SIG-M5 treated with dmso at 0.1 percent for 504 hours (cell line): ENCODE data around the gene MAP4K4.

Source experiments
- DNase-seq: peaks from one replicate; lab custom pipeline; 2025; ENCODE audit not compliant: unreplicated experiment; lab: John Stamatoyannopoulos, UW

MAP4K4 gene

DNA sequence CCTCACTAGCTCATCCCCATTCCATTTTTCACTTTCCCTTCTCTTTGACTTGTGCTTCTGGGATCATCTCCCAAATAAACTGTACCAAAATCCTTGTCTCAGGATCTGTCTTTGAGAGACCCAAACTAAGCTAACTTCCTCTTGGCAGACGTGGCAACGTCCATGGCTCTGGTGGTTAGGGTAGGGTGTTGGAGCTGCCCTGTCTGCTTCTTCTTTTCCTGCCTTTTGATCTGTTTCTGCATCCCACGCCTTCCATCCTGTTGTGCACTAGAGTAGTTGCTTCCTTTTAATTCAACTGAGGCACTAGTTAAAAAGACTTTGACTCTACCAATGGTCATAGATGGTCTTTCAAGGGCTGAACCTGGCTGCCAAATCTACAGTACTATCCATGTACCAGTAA lies 5.5 kb upstream of the MAP4K4 start:
- DNase-seq = peak; percentile 21

DNA sequence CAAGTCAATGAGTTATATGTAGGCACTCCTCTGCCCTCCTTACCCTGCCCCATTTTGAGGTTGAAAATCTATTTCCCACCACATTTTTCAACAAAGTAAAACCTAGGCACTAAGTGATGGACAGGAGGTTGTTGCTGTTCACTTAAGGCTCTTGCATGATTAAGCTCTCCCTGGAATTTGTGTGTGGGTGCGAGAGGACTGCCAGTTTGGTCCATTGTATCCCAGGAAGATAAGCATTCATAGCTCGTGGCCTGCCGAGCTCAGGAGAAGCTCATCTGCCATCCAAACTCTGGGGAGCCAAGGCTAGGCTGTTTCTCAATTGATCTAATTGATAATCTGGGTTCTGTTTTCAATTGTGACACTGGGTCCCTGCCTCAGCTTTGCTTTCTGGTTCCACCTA lies 4.7 kb upstream of the MAP4K4 start:
- DNase-seq = no peak

GRCh38 chr2:101693991-101694588 lies 3.4 kb upstream of the MAP4K4 start:
- no peak for DNase-seq

- DNase-seq = no peak
Measured at GRCh38 chr2:101696272-101697123, 1.0 kb upstream of the MAP4K4 start.

DNA sequence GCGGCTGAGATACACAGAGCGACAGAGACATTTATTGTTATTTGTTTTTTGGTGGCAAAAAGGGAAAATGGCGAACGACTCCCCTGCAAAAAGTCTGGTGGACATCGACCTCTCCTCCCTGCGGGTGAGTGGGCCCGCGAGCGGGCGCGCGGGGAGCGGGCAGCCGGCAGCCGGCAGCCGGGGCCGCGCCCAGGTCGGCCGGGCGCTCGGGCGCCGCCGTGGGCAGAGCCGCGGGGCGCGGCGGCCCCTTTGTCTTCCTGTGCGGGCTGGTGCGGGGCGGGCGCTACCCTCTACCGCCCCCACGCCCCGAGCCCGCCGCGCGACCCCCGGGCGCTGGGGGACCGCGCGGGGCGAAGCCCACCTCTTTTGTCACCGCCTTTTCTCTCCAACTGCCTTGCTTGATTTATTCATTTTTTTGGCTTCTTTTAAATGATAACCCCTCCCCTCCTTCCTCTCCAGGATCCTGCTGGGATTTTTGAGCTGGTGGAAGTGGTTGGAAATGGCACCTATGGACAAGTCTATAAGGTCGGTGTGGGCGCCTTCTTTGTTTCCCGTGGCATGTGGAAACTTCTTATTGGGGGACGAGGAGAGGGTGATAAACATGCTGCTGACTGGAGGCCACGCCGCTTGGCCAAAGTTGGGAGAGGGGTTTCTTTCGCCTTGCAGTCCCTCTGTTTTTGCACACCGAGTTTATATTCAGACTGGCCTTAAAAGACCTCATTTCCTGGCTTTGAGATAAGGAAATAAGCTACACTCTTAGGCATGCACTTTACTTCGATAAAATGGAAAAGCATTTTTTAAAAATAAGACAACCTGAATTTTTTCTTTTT lies 722 bp downstream of the MAP4K4 start:
- peak; percentile 21 for DNase-seq

DNA sequence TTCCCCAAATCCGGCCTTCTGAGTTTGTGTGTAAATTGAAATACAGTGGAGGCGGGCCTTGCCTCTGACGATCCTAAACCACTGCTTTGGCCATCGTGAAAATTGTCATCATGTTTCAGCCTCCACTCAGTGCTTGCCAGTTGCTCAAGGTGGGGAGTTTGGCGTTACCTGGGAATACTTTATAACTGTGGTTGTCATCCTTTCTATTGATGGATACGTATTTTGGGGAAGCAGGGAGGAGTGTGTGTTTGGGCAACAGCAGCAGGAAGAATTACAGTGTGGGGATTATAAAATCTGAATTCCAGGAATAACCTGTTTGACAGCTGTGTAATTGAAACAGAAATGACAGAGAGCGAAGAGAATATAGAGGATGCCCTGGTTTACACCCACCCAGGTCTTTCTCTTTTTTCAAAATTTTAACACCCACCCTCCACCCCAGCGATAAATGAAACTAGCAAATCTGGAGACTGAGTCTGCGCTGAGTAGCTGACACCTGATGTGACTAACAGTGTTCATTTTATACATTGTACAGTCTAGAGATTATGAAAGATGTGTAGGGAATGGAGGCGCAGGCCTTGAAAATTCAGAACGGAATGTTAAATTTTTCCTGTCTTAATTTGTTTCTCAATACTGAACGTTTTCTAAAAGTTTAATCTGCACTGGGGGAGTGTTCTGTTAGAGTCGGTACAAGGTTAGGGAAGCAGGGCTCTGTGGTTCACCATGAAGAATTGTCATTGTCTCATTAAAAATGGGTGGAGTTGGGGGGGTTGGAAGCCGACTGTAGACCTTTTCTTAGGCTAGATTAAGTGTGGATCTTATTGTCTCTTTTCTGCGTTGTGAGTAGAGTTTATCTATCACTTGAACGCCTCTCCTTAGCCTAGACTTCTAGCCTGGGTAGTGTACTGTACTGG lies 1.6 kb downstream of the MAP4K4 start:
- peak; percentile 34 for DNase-seq

DNA sequence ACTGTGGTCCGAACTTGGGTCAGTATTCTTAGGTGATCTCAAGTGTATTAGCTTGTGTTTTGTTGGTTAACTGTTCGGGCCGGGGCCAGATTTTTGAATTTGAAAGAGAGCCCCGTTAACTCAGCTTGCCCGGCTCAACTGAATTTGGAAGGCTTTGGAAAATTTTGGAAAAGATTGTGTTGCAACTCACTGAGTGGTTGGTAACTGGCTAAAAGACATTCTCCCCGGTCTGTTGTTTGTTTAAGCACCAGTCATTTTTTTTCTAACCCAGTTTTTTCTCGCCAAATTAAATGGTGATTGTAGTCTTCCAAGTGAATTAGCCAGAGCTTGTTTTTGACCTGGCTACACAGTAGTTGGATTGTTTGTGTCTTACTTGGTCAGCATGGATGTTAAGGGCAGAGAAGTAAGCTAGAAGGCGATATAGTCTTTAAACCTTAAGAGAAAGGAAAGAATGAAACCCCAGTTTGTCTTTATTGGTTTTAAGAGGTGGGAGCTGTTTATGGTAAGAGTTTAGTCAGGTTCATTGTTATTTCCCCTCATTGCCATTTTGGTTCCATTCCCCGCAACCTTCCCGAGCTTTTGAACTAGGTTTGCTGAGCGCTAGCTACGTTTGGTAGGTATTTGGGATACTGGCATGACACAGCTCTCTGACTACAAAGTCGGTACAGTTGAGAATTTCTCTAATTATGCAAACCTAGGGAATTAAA lies 2.4 kb downstream of the MAP4K4 start:
- no peak for DNase-seq

DNA sequence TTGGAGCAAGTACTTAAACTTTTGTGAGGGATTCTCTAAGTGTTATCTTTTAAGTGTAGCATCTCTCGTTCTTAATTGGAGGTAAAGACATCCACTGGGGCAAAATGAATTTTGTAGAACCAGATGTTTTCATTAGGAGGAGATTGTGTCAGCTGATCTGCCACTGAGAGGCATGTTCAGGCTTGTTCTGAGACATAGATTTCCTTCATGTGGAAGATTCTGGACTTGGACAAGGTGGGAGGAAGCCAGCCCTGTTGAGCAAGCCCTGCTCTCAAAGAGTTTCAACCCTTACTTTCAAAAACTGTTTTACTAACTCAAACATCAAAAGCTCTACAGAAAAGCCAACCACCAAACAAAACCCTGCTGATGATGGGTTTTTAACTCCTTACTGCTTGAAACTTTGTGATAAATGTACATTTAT lies 6.5 kb downstream of the MAP4K4 start:
- DNase-seq = peak; percentile 53

DNA sequence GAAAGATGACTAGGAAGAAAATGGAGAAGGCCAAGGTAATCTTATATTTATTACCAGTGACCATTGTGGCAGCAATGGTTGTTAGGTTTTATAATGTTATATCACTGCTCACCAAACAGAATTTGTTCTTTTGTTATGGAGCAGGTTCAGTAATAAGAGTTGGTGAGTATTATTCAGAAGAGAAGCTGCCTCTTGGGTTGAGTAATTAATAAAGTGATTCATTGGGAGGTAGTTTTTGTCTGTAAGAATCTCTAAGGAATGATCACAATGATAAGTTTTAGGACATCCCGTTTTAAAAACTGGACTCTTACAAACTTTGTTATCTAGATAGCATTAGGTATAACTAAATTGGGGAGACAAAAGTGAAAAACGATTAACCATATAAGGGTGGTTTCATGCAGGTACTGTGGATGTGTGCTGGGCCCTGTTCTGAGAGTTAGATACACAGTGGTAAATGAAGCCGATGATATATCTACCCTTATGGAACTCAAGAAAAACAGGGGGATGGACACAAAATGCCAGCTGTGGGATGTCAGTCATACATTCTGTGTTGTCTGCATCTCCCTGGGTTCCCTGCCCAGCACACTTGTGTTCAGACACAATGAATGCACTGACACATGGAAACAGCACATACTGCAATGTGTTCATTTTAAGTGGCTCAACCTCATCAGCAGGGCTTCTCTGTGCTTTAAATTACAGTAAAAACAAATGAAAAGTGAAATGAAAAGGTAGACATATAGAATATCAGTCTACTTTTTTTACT lies 7.5 kb downstream of the MAP4K4 start:
- DNase-seq = no peak

DNA sequence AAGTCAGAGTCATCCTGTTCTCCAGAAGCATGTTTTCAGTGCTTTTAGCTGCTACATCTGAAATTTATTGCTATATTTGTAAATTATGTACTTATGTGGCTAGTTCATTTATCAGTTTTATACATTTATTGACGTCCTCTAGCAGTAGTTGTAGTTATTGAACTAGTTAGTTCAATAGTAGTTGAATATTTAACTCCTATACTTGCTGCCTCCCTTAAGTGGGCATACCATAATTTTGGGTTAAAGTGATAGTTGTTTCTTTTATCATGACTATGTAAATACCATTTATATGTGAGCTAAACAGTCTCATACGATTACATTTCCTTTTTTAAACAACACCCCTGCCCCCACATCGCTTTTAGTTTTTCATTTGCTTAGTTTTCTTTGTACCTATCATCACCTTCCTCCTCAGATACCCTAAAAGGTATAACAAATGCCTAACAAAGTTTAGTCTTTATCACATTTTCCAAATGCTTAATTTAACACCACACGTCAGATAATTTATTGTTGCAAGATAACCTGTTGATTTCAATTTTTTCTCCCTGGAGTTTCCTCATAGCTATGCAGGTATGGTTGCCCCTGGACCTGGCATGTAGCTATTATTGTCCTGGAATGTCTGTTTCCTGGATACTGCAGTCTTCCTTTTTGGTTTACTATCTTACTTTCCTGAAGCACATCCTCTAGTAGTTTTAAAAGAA lies 8.8 kb downstream of the MAP4K4 start:
- no peak for DNase-seq

- no peak for DNase-seq
Measured at GRCh38 chr2:101706819-101707177, 9.3 kb downstream of the MAP4K4 start.

DNA sequence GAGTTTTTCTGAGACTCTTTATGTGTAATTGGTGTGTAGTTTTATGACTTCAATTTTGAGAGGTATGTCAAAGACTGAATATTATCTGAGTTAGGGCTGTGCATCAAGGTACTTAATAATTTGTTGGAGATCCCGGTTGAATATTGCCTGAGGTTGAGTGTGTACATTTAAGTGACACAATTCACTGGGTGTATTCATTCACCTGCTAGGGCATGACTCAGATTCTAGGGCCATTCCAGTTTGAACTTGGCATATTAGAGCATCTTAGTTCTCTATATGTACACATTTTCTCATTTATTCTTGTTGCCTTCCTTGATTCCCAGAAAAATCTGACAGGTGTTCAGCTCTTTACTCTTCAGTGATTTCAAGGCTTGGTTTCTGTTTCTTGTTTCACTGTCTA lies 12.5 kb downstream of the MAP4K4 start:
- DNase-seq = no peak

- DNase-seq = peak; percentile 12
Measured at GRCh38 chr2:101710471-101711318, 13.2 kb downstream of the MAP4K4 start.

DNA sequence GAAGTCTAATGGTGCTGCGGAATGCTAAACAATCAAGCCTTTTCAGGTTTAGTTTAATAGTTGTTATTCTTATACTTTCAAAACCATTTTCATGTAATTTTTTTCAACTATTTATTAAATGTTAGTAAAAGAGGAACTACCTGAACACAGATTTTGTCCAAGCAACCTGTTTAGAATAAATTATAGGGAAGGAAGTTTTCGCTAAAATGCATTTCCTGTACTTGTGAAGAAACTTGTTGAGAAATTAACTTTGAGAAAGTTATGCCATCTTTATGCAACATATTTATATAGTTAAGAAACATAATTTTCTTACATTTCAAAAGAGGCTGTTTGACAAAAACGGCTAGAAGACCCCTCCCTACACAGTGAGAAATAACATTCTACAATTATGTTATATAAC lies 16.6 kb downstream of the MAP4K4 start:
- peak; percentile 47 for DNase-seq

- no peak for DNase-seq
Measured at GRCh38 chr2:101717071-101717845, 19.8 kb downstream of the MAP4K4 start.

DNA sequence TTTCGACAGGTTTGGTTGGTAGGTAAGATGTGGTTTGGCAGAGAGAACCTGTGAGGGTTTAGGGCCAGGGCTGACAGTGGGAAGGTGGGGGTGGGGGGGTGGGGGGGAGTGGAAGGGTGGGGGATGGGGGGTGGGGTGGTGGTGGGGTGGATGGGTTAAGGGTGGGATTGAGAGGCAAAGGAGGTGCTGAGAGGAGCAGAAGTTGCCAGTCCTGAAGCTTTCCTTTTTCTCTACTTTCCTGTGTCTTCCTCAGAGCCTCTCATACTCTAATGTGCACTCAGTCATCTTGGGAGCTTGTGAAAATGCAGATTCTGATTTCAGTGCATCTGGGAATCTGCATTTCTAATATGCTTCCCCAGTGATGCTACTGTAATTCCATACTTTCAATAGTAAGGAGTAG lies 21.0 kb downstream of the MAP4K4 start:
- no peak for DNase-seq

DNA sequence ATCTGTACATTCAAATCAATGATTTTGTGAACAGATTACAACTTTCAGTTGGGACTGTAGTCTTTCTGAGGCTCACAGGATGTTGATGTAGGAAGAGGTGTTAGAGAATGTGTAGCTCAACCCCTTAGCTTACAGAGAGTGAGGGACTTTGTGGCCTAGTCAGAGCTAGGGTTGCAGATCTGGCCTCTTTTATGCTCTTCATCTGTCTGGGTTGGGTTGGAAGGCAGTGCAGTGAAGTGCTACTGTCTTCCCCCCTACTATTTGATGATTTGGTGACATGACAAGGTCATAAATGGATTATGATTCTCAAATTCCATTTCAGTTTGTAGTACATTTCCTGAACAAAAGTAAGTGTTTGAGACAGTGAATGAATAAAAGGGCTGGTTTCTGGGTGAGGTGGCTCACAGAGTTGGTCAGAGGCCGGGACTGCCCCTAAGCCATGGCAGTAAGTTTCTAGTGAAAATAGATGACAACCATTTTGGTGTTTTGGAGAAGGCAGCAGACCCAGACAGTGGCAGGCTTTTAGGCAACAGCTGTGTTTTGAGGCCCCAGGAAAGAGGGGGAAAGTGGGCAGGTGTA lies 21.6 kb downstream of the MAP4K4 start:
- DNase-seq = no peak
